ENCODE data around the gene OR2H2. TPM values are rescaled to one million over a fixed set of nuclear protein-coding genes. Genes with fewer than 3 reads are reported as not detected.
A peak's percentile ranks its signal among the peaks of the same experiment; 100 is the strongest.

Gene OR2H2
- total and polyA plus RNA-seq, 4 donors = not detected

GRCh38 chr6:29632789-29633533, 48.0 kb downstream of the OR2H2 start, which contains the start of gene GABBR1:
GABBR1 (minus strand) TSS chr6:29633183; CDS start chr6:29632385, 798 bp downstream.
- H3K4me3 ChIP-seq = peak within 1 kb of the TSS; percentile 50
- 0 to 1% methylated on average over 42 to 57 of the region's 57 CpGs for WGBS, 2 donors
- no peaks in the 10 kb centered on the region for H3K9me3 ChIP-seq (ENCODE audit: control insufficient read depth in 4 of 4, insufficient read depth in 3 of 4, low read length in 3 of 4)
- no peaks in the 10 kb centered on the region for H3K36me3 ChIP-seq (ENCODE audit: control insufficient read depth in 4 of 4, insufficient read depth in 4 of 4, low read length in 4 of 4)
- H3K27ac ChIP-seq (ENCODE audit: low read depth in 1 of 2, low read length in 1 of 2) = peak within 1 kb of the TSS; percentile 37 to 61
- peak; percentile 95 for ATAC-seq (ENCODE audit: insufficient read depth, low FRiP score)
- H3K9ac ChIP-seq (ENCODE audit: insufficient read depth in 1 of 2, low read length in 2 of 2) = peak within 1 kb of the TSS in 1 of 2 donors; percentile 74
- no peaks in the 10 kb centered on the region for H3K27me3 ChIP-seq (ENCODE audit: control insufficient read depth in 3 of 3, insufficient read depth in 3 of 3, low read length in 2 of 3)
- peak; percentile 95 to 96 (median 96) for DNase-seq
- no peak for TF ChIP-seq CTCF (IDR thresholded peaks at IDR 0.05; ENCODE audit: control extremely low read depth, extremely low read depth)
- H3K4me1 ChIP-seq (ENCODE audit: control insufficient read depth in 5 of 5, insufficient read depth in 5 of 5, low read length in 5 of 5) = peaks cover 0 to 19% (median 15%) of the 10 kb centered on the region in 5 donors

GRCh38 chr6:29633534-29633905, 48.6 kb downstream of the OR2H2 start:
- ATAC-seq (ENCODE audit: insufficient read depth, low FRiP score) (no peak), DNase-seq (peak in 1 of 3 donors; percentile 70)
- Histone ChIP-seq H3K4me3 (peak overlapping the region; percentile 39), H3K4me1 (ENCODE audit: control insufficient read depth in 5 of 5, insufficient read depth in 5 of 5, low read length in 5 of 5) (peaks cover 0 to 19% (median 12%) of the 10 kb centered on the region in 5 donors), H3K36me3 (ENCODE audit: control insufficient read depth in 4 of 4, insufficient read depth in 4 of 4, low read length in 4 of 4) (no peaks in the 10 kb centered on the region), H3K9ac (ENCODE audit: insufficient read depth in 1 of 2, low read length in 2 of 2) (peak overlapping the region in 1 of 2 donors; percentile 63), H3K27ac (ENCODE audit: low read depth in 1 of 2, low read length in 1 of 2) (peak overlapping the region in 1 of 2 donors; percentile 37), H3K27me3 (ENCODE audit: control insufficient read depth in 3 of 3, insufficient read depth in 3 of 3, low read length in 2 of 3) (no peaks in the 10 kb centered on the region), H3K9me3 (ENCODE audit: control insufficient read depth in 4 of 4, insufficient read depth in 3 of 4, low read length in 3 of 4) (no peaks in the 10 kb centered on the region)
- no peak for TF ChIP-seq CTCF (IDR thresholded peaks at IDR 0.05; ENCODE audit: control extremely low read depth, extremely low read depth)
- 11 to 13% methylated on average over 9 of the region's 9 CpGs for WGBS, 2 donors

GRCh38 chr6:29637247-29637646, 52.3 kb downstream of the OR2H2 start:
- H3K9me3 ChIP-seq (ENCODE audit: control insufficient read depth in 4 of 4, insufficient read depth in 3 of 4, low read length in 3 of 4) = no peaks in the 10 kb centered on the region
- DNase-seq = no peak

More at GRCh38 chr6:29637247-29637646, 52.3 kb downstream of the OR2H2 start:
- no peak overlapping the region for H3K9ac ChIP-seq (ENCODE audit: insufficient read depth in 1 of 2, low read length in 2 of 2)
- H3K4me3 ChIP-seq = no peak overlapping the region
- no peaks in the 10 kb centered on the region for H3K27me3 ChIP-seq (ENCODE audit: control insufficient read depth in 3 of 3, insufficient read depth in 3 of 3, low read length in 2 of 3)
- H3K4me1 ChIP-seq (ENCODE audit: control insufficient read depth in 5 of 5, insufficient read depth in 5 of 5, low read length in 5 of 5) = peaks cover 0 to 2% (median 0%) of the 10 kb centered on the region in 5 donors
- 93 to 96% methylated on average over 9 of the region's 9 CpGs for WGBS, 2 donors
- ATAC-seq (ENCODE audit: insufficient read depth, low FRiP score) = no peak
- no peaks in the 10 kb centered on the region for H3K36me3 ChIP-seq (ENCODE audit: control insufficient read depth in 4 of 4, insufficient read depth in 4 of 4, low read length in 4 of 4)
- no peak for TF ChIP-seq CTCF (IDR thresholded peaks at IDR 0.05; ENCODE audit: control extremely low read depth, extremely low read depth)
- H3K27ac ChIP-seq (ENCODE audit: low read depth in 1 of 2, low read length in 1 of 2) = no peak overlapping the region

Small RNAs within 50 kb of the gene (small RNA-seq; reads per million reads assigned to genes)
- gene SNORD32B (ENCODE audit: low replicate concordance) (0.08 reads per million), gene SUMO2P1 (ENCODE audit: low replicate concordance) (not detected), gene TMEM183AP1 (ENCODE audit: low replicate concordance) (not detected)

Other genes starting within 250 kb of the OR2H2 start
- gene OR5V1, start 216.3 kb upstream of the OR2H2 start, total RNA-seq = not detected
- not detected for gene OR5V1, start 216.3 kb upstream of the OR2H2 start, polyA plus RNA-seq
- gene OR12D3, start 209.8 kb upstream of the OR2H2 start, total RNA-seq = not detected
- gene OR12D3, start 209.8 kb upstream of the OR2H2 start, polyA plus RNA-seq = not detected
- gene OR12D2, start 189.5 kb upstream of the OR2H2 start, total RNA-seq = under 1 TPM in 1 of 2 donors, not detected in 1; 0.17 TPM
- gene OR12D2, start 189.5 kb upstream of the OR2H2 start, polyA plus RNA-seq = not detected
- gene OR12D1, start 170.2 kb upstream of the OR2H2 start, total RNA-seq = not detected
- gene OR12D1, start 170.2 kb upstream of the OR2H2 start, polyA plus RNA-seq = not detected
- gene OR10C1, start 145.8 kb upstream of the OR2H2 start, total RNA-seq = not detected
- gene OR10C1, start 145.8 kb upstream of the OR2H2 start, polyA plus RNA-seq = not detected
- not detected for gene OR11A1, start 128.1 kb upstream of the OR2H2 start, total RNA-seq
- not detected for gene OR11A1, start 128.1 kb upstream of the OR2H2 start, polyA plus RNA-seq
- gene OR2H1, start 128.0 kb upstream of the OR2H2 start, total RNA-seq = not detected
- not detected for gene OR2H1, start 128.0 kb upstream of the OR2H2 start, polyA plus RNA-seq
- gene MAS1L, start 97.2 kb upstream of the OR2H2 start, total RNA-seq = not detected
- not detected for gene MAS1L, start 97.2 kb upstream of the OR2H2 start, polyA plus RNA-seq
- 10 to 100 TPM in 1 of 2 donors, 1 to 10 TPM in 1; 2.1 to 15.1 TPM for gene UBD, start 25.4 kb upstream of the OR2H2 start, total RNA-seq
- 10 to 100 TPM in 1 of 2 donors, 1 to 10 TPM in 1; 2.1 to 19.4 TPM for gene UBD, start 25.4 kb upstream of the OR2H2 start, polyA plus RNA-seq
- 10 to 100 TPM; 28.4 to 35.7 TPM for gene GABBR1, start 48.1 kb downstream of the OR2H2 start, total RNA-seq
- 10 to 100 TPM; 12.9 to 21.6 TPM for gene GABBR1, start 48.1 kb downstream of the OR2H2 start, polyA plus RNA-seq
- gene MOG, start 72.0 kb downstream of the OR2H2 start, total RNA-seq = not detected
- not detected for gene MOG, start 72.0 kb downstream of the OR2H2 start, polyA plus RNA-seq
- gene ZFP57, start 96.0 kb downstream of the OR2H2 start, total RNA-seq = 1 to 10 TPM in 1 of 2 donors, under 1 TPM in 1; 0.14 to 2.4 TPM
- gene ZFP57, start 96.0 kb downstream of the OR2H2 start, polyA plus RNA-seq = 1 to 10 TPM in 1 of 2 donors, under 1 TPM in 1; 0.01 to 2.0 TPM
- 100 to 1,000 TPM in 1 of 2 donors, 10 to 100 TPM in 1; 76.2 to 102 TPM for gene HLA-F, start 138.3 kb downstream of the OR2H2 start, total RNA-seq
- 100 to 1,000 TPM; 205 to 451 TPM for gene HLA-F, start 138.3 kb downstream of the OR2H2 start, polyA plus RNA-seq
- gene HLA-G, start 242.7 kb downstream of the OR2H2 start, total RNA-seq = 1 to 10 TPM in 1 of 2 donors, under 1 TPM in 1; 0.23 to 4.9 TPM
- 1 to 10 TPM; 3.7 to 8.9 TPM for gene HLA-G, start 242.7 kb downstream of the OR2H2 start, polyA plus RNA-seq